HG03457 (cell line): ENCODE measurements around the gene FOCAD.

ENCODE experiments used
- ATAC-seq: cut with Tn5 transposase; IDR thresholded peaks from one replicate; pipeline ENCODE4 v1.9.1; 2021; ENCODE audit warnings: moderate number of reproducible peaks; ENCODE audit not compliant: unreplicated experiment

Gene FOCAD

DNA sequence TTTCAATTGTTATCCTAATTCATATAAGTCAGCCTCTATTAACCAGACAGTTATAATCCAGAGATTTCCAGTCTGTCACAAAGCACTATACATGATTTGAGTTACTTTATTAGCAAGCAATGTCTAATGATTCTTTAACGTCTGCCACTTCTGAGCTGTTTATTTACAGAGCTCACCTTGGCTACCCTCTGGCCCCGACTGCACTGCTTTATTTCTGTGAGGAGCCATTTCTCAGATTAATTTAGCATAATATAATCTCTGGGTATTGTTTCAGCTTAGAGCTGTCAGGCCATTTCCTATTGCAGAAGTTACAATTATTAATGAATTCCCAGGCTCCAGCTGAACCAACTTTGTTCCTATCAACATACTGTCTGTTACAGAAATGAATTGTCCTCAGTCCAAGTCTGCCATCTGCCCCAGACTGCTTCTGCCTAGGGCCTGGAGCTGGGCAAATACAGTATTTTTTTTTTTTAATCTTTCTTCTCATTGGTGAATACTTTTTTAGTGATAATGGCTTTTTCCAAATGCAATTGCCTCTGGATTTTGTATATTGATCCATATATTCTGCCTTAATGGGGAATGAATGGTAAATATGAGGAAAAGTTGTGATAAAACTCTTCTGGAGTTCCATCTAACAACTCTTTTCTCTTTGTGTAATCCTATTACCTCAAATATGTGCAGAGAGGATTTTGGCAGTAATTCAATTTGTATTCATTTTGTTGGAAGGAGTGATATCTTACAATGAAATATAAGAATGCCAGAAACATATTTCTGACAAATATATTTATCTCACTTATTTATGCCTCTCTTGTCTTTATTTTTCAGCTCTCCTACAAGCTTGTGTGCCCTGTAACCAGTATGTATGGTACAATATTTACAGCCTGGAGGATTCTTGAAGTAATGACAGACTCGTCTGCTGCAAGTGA, 104.7 kb downstream of the FOCAD start:
- ATAC-seq = no peak

DNA sequence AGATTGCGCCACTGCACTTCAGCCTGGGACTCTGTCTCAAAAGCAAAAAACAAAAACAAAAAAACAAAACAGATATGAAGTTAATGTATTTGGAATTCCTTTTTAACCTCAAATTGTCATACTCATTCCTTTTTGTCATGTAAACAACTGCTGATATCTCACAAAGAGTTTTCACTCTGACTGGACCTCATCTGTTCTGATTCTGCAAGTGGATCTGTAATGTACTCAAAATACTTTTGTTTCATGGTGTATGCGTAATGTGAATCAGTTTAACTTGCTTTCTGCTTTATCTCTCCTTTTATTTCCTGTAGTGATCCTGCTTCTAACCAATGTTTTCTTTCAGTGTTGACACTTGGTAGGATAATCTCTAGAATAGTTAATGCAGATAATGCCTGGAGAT, 106.7 kb downstream of the FOCAD start:
- ATAC-seq = no peak

DNA sequence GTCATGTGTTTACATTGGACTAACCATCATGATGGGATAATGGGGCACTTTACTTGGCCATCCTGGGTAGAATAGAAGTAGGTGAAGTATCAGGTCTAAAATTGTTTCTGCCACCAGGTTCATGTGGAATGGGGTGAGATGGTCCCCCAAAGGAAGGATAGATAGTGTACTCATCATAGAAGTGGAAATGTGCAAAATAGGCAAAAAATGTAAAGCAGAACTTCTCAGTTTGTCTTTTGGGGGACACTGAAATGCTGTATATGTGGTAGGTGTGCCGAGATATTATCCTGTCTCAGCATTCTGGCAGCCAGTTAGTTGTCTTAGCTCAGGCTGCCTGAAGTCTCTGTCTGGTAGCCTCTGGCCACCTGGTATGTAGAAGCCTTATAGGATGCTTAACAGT, 107.6 kb downstream of the FOCAD start:
- ATAC-seq = no peak

DNA sequence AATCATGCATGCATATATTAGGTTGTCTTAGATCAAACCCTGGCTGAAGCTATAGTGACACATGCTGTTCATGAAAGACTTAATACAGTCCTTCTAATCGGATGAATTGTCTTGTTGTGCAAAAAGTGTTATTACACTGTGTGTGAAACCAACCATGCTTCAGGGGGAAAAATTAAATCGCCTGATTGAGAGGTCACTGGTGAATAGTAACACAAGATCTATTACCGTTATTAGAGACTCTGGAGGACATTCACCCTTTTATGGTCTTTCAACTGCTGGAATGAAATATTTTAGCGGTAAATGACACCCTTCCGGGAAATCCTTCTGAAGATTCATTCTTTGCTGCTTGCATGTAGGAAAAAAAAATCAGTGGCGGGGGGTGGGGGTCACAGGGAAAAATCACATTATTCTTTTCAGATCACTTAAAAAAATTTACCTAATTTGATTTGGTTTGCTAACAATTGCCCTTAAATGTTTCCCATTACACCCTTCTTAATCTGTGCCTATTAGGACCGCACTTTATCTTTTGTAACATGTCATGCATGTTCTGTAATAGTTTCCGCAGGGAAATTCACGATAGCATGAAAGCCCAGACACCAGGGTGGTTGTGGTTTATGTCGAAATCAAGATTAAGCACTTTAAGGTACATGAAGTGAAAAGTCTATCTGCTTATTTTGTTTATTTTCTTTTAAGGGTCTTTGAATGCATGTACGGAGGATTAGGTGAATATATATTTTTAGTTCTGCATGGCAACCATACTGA, 120.6 kb downstream of the FOCAD start:
- no peak for ATAC-seq

DNA sequence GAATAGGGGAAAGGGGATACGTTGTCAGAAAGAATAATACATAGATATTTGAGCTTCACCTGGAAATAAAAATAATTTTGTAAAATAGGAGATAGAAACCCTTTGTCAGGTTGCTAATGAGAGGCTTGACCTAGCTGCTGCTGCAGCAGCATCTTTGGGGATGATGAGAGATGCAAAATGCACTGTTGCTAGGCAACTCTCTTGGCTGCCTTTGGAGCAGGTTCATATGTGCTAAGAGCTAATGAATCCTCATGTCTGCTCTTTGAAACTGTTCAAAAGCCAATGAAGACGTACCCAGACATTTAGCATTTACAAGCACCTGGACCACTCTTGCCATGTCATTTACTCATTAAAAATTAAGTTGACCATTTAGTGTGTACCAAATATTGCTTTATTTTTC, 121.7 kb downstream of the FOCAD start:
- no peak for ATAC-seq

DNA sequence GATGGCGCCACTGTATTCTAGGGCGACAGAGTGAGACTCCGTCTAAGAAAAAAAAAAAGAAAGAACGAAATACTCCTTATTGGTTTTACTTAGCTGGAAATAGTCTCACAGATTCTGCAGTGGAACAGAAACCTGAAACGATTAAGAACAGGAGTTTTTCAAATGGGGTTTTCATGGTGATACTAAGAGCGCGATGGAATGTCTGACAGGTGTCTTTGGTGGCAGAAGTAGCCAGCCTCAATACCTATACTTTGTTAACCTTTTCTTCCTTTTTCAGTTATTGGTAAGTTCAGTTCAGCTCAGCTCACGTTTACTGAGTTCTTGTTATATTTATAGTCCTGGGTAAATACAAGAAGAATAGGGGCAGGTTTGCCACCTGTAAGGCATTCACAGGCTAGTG, 123.9 kb downstream of the FOCAD start:
- no peak for ATAC-seq

DNA sequence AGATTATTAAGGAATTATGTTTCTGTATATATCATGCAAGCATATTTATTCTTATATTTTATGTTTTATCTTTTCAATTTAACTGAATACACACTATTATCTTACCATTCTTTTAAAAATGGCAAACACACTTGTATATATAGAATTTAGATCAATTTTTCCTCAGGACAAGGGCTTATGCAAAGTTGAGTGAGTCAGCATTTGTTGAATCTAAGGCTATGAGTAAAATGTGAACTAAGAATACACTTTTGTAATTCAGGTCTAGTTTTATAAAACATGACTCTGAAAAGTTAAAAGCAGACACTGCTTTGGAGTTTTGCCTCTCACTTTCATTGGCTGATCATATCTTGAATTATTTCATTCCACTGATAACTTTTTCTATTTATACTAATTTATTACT, 127.8 kb downstream of the FOCAD start:
- no peak for ATAC-seq

DNA sequence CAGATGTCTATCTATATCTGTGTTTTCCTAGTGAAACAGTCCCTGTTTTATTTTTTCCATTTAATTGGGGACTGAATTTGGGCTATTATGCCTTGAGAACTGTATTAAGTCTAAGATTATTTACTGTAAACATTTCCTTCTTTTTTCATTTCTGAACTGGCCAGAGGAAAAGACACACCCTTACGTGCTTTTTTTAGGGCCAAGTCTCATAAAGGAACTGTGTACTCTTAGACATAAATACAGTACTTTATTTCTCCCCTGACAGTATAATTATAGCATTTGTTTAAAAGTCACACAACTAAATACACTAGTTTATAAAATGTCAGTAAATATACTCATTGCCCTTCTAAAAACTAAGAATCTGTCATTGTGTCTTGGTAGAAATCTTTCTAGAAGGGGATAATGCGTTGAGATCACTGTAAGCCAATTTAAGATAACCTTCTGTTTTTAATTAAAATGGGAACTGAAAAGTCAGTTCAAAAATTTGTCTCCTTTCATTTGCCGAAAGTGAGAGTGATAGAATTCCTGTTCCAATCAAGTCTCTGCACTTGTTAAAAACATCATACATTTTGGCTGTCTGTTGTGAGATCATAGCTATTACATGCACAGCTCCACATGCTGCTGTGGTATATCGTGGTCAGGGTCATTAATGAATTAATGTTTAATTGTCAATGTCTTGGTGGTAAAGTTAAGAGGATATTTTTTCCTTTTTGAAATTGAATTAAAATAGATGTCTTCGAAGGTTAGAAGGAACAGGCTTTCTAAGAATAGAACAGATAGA, 132.1 kb downstream of the FOCAD start:
- no peak for ATAC-seq

DNA sequence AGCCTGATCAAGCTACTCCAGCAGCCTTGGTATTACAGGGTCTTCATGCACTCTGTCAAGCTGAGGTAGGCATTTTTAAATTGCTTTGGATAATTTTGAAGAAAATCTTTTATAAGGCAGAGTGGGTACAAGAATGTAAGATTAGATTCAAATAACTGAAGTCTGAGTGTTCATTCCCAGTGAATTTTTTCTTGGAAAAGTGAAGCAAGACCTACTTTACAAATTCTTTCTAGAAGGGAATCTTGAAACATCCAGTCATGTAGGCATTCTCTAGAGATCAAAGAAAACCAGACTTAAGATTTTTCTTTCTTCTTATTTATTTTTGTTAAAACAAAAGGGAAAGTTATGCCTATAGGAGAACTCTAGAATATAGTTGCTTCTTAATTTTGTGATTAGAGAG, 139.0 kb downstream of the FOCAD start:
- no peak for ATAC-seq

DNA sequence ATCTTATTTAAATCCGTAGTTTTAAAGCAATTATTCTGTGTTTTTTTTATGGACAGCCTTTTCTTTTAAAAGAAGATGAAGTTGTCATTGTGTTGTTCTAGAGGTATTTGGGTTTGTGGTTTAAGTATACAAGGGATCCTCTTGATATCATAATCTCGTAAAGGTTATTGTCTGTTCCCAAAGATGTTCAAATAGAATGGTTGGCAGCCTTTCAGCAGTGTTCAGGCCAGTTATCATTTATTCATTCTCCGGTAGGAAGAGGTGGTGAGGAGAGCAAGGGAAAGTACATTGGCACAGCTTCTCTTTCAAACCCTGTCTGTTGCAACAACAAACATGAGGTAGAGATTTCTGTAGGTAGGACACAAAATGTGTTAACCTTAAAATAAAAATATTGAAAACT, 147.0 kb downstream of the FOCAD start:
- ATAC-seq = no peak

DNA sequence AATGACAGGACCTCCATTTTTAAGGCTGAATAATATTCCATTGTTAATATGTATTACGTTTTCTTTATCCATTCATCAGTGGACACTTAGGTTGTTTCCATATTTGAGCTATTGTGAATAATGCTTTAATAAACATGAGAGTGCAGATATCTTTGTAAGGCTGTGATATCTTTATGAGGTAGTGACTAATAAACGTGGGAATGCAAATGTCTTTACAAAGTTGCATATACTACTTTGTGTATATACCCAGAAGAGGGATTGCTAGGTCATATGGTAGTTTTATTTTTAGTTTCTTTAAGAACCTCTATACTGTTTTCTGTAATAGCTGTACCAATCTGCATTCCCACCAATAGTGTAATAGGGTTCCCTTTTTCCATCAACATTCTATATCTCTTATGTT, 148.7 kb downstream of the FOCAD start:
- ATAC-seq = no peak

DNA sequence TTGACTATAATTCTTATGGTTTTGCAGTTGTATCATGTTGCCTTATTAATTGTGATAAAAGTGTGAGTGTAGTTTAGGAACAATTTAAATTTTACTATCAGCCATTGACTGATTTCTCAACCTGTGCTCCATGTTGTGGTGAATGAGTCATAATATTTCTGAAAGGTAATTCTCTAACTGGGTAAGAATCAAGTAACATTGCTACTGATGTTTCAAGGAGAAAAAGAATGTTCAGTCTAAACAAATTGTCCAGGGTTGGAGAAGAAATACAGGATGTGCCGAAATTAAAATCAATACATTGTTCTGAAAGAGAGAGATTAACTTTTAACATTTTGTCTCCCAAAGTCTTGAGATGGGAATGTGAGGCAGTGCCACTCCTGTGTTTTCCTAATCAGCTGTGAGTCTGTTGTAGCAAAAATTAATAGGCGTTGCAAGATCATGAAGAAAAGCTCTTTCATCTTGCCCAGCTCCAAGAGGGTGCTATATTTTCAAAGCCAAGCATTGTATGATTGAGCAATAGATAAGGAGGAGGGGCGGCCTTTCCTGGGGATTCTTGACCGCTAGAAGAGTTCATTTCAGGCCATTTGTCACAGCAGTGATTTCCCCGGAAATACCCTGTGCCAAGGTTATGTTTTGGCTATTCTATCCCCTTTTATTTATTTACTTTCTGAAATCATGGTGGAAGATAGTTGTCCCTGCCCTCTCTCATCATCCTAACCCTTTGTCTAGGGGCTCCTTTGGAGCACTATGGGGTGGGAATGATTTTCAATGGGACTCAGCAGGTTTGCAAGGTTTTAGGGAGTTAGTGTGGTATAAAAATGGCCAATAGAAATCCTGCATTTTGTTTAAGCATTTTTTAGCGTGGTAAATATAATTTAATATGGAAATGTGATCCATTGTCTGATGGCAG, 151.6 kb downstream of the FOCAD start:
- no peak for ATAC-seq

DNA sequence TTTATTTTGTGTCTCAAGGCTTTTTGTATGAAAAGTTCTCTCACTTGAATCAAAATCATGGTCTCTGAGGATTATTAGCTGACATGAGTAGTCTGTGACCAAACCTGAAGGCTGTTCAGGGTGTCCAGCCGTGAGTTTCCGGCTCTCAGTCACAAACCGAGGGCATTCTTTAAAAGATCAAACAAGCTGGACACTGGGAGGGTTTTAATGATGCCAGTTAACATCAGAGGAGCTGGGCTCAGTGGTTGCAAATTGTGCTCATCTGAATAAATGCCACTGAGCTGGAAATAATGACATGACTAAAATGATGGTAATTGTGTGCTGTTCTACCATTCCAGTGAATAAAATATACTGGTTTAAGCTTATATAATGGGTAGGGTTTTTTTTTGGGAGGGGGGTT, 153.1 kb downstream of the FOCAD start:
- no peak for ATAC-seq

DNA sequence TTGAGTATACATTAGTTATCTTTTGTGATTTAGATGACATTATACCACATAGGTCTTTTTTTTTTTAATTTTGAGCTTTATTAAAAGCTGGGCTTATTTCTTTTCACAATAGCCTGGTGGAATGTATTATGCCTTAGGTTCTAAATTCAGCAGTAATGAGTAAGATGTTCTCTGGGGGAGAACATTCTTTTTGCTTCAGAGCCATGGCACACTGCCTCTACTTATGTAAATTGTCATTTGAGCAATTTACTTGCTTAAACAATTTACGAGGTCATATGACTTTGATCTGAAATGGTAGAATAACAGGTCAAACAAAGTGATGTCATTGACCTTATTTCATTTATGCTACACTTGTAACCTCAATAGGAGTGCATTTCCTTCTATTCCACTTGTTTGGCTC, 154.2 kb downstream of the FOCAD start:
- no peak for ATAC-seq

DNA sequence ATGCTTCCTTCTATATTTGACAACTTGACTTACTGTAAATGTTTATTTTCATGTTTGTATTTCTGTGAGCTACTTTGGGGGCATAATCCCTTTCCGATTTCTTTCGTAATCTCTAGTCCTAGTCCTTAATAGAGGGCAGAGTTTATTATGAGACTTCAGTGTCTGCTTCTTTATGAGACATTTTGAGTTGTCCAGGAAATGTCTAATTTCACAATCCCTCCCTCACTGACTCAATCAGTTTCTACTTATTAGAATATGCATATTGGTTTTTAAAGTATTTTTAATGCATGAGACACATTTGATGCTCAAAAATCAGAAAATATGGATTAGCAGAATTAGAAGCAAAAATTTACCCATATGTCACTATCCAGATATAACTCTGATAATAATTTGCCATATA, 160.9 kb downstream of the FOCAD start:
- ATAC-seq = no peak

DNA sequence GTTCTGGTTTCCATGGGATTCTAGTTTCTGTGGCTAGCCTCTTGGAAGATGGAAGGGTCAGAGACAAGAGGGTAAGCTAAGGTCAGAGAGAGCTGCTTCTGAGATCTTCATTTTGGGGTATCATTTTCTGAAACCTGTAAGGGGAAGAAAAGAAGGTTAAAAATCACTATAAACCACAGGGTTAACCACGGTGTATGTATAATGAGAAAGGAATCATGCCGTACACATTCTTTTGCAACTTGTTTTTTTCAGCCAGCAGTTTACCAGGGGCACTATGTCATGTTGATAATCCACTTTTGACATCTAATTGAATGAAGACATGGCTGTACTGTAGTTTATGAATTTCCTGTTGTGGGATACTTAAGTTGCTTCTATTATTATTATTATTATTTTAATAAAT, 164.4 kb downstream of the FOCAD start:
- no peak for ATAC-seq

DNA sequence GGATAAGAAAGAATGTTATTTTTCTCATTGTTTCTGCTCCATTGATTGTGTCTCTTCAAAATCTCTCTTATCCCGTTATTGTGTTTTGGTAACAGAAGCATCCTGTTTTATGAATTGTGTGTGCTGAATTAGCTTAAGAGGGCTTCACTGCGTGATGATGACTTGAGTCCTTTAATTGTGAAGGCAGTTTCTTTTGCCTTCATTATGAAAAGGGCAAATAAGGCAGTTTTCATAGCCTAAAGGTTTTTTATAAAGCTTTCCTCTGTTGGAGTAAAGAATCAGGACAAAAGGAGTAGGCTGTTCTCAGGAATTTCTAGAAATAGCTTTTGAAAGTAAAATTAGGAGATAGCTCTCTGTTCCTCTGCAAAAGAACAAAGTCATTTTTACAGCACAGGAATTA, 169.8 kb downstream of the FOCAD start:
- no peak for ATAC-seq

DNA sequence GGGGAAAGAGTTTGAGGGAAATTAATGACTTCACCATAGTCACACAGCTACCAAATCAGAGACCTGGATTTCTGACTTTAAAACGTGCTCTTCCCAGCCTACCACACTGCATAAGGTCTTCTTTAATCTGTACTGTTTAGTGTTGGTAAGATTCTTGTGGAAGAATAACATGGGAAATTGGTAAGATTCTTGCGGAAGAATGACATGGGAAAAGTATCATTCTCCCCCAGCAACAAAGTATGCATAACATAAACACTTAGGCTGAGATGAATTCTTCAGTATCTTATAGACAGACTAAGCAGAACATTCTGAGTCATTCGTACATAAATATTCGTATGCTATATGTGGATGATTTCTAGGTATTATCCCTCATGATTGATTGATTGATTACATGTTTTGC, 170.4 kb downstream of the FOCAD start:
- no peak for ATAC-seq

DNA sequence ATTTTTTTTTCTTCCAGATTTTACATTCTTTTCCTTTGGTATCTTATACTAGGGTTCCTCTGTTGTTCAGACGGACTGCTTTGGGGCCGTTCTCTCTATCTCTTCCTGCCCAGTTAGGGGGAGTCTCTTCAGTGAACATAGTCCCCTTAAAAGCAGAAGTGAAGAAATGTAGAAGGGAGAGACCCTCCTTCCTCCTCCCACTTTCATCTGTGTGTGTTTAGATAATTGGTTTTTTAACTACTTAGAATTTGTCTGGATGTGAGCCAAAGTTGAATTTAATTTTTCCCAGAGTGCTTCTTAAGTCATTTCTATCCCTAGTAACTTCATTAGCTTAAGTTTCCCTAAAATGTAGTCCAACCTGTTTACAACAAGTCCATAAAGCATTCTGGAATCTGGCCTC, 179.9 kb downstream of the FOCAD start:
- ATAC-seq = no peak

DNA sequence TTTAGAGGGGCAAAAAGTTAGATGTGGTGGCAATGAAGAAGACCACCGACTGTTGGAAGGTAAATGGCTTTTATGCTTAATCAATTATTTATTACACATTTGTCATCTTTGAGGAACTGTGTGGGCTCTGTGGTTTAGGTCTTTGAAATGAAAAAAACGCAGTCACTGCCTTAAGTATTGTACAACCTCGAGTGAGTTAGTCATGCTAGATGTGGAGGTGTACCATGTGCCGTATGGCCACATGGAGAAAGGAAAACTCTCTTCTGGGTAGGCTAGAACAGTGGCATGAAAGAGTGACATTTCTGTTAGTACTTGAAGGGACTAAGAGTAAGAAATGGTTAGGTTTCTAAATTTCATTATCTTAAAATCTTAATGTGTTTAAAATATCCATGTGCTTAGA, 181.3 kb downstream of the FOCAD start:
- ATAC-seq = no peak

DNA sequence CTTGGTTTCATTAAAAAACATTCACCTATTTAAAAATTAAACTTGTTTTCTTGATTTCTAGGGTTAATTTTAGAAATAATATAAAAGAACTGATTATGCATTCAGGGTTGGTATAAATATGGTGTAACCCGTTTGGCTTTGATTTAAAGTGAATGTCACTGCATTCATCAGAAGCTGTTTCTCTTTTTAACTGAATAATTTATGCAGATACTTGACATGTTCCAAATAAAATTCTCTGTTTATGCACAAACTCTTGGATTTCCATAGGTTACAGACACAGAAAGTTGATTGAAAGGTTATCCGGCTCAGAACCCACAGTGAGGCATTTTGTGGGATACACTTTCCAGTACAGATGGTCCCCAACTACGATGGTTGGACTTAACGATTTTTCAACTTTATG, 186.1 kb downstream of the FOCAD start:
- ATAC-seq = no peak
